Spleen (tissue), 7 donors: Measurements from ENCODE around the gene VCX3A.
"Not testable (repeated sequence)": the region's sequence is repeated elsewhere in the genome, so short reads cannot be mapped to it uniquely, and the experiment has no call there.

Experiments
- CTCF ChIP-seq, 11 experiments: fragments of 200-600 bp in 7 of 11; fragments of 450-650 bp in 4 of 11; sonication (generic) in 4 of 11; IDR thresholded peaks in 8 of 11; conservative IDR thresholded peaks in 3 of 11; 1 replicate in 7 of 11; 2 replicates in 4 of 11; pipeline versions ENCODE4 v1.4.0 to v1.8.0; 2016 to 2021; ENCODE audit warnings: antibody characterized with exemption in 11 of 11, inconsistent platforms in 4 of 11, mild to moderate bottlenecking in 1 of 11
- POLR2A ChIP-seq, 3 donors: fragments of 450-650 bp; IDR thresholded peaks; one replicate each; pipeline ENCODE4 v1.5.1; 2017; ENCODE audit warnings: antibody characterized with exemption in 3 of 3, mild to moderate bottlenecking in 1 of 3
- donor health status: DM: no; HTN: no; CAD: no; lungs with moderate emphysema.
- donor health status: DM: no; HTN: no; CAD: no.
- donor health status: DM: no; HTN: no; CAD: no.

GRCh38 chrX:6535018-6535417 lies at the start of gene VCX3A:
- TF ChIP-seq POLR2A (IDR thresholded peaks at IDR 0.05); CTCF (IDR thresholded peaks at IDR 0.05 in 8 of 11, conservative IDR thresholded peaks at IDR 0.05 in 3 of 11): not testable (repeated sequence)
